CD4-positive, alpha-beta T cell (primary cell): ENCODE measurements around the gene ASCC3. TPM values are rescaled to one million over a fixed set of nuclear protein-coding genes. Genes with fewer than 3 reads are reported as not detected.

Experiments used
- ATAC-seq: fragments of 200-7000 bp; cut with Tn5 transposase; one replicate; pipeline ENCODE4 v1.10.0; 2022; ENCODE audit warnings: mild to moderate bottlenecking; ENCODE audit not compliant: poor library complexity
- CTCF ChIA-PET: fragments of 350-600 bp; sonication (Branson Sonifier 250); formaldehyde crosslinking; loops from one replicate; lab custom pipeline; 2021; ENCODE audit warnings: antibody characterized with exemption, inconsistent platforms; lab: Charles Lee
- POLR2A ChIA-PET: fragments of 350-600 bp; sonication (Branson Sonifier 250); formaldehyde crosslinking; loops from one replicate; lab custom pipeline; 2021; ENCODE audit warnings: antibody characterized with exemption, inconsistent platforms; lab: Charles Lee
- DNase-seq, 14 experiments: peaks; one replicate each; pipeline ENCODE4 v3.0.0-alpha.2; 2013 to 2020; ENCODE audit warnings: mixed read lengths in 2 of 14
- H3K27ac ChIP-seq, 2 donors: one replicate each; pipeline versions ENCODE4 v1.5.1 to v1.7.0; 2013; ENCODE audit warnings: low read length in 2 of 2, low read depth in 1 of 2, mild to moderate bottlenecking in 1 of 2
- H3K27me3 ChIP-seq, 2 experiments: 1 replicate in 1 of 2; 2 replicates in 1 of 2; pipeline versions ENCODE4 v1.6.1 to v1.7.0; 2013; ENCODE audit warnings: low read length in 2 of 2, control low read depth in 1 of 2, mild to moderate bottlenecking in 1 of 2, moderate library complexity in 1 of 2; ENCODE audit not compliant: insufficient read depth in 2 of 2, control insufficient read depth in 1 of 2
- H3K36me3 ChIP-seq: one replicate; pipeline ENCODE4 v1.6.1; 2013; ENCODE audit warnings: low read length, control low read depth; ENCODE audit not compliant: insufficient read depth
- H3K4me1 ChIP-seq: one replicate; pipeline ENCODE4 v1.6.1; 2013; ENCODE audit warnings: low read length, control low read depth; ENCODE audit not compliant: insufficient read depth
- H3K4me3 ChIP-seq: one replicate; pipeline ENCODE4 v1.5.1; 2013; ENCODE audit warnings: mild to moderate bottlenecking, low read length, moderate library complexity
- H3K9me3 ChIP-seq, 2 experiments: 1 replicate in 1 of 2; 2 replicates in 1 of 2; pipeline versions ENCODE4 v1.6.1 to v1.7.0; 2013; ENCODE audit warnings: low read length in 2 of 2, mild to moderate bottlenecking in 2 of 2, control low read depth in 1 of 2, moderate library complexity in 1 of 2; ENCODE audit not compliant: control insufficient read depth in 1 of 2, insufficient read depth in 1 of 2
- H3K27ac Mint-ChIP-seq: one replicate; pipeline ENCODE4 v1.8.0; 2020; ENCODE audit warnings: mixed read lengths
- H3K27me3 Mint-ChIP-seq: one replicate; pipeline ENCODE4 v1.8.0; 2021; ENCODE audit warnings: mixed read lengths
- H3K36me3 Mint-ChIP-seq: one replicate; pipeline ENCODE4 v1.8.0; 2021; ENCODE audit warnings: low read depth, mixed read lengths
- H3K4me1 Mint-ChIP-seq: one replicate; pipeline ENCODE4 v1.8.0; 2021; ENCODE audit warnings: low read depth, mixed read lengths
- H3K4me3 Mint-ChIP-seq: one replicate; pipeline ENCODE4 v1.8.0; 2020; ENCODE audit warnings: mild to moderate bottlenecking, mixed read lengths
- H3K9me3 Mint-ChIP-seq: one replicate; pipeline ENCODE4 v1.8.0; 2020; ENCODE audit warnings: mixed read lengths
- CTCF ChIP-seq: fragments of 200-600 bp; IDR thresholded peaks from one replicate; pipeline ENCODE4 v1.8.0; 2022; ENCODE audit warnings: antibody characterized with exemption, mild to moderate bottlenecking
- intact Hi-C, 2 experiments: fragments of 100-400 bp; cut with DNase I in 1 of 2; cut with micrococcal nuclease in 1 of 2; formaldehyde crosslinking; loops; one replicate each; pipeline versions ENCODE4 v1.15.1 to v1.9.0; 2023 to 2025; cut with DNase I, micrococcal nuclease
- total RNA-seq, 174 experiments: library from RNA in 2 of 174; stranded (reverse) in 2 of 174; gene quantifications; one replicate each; pipeline ENCODE4 v1.2.3 and lab custom pipeline; 2021 to 2026

ASCC3 gene
- total RNA-seq, 2 experiments from 2014 or later: 28.9 to 30.4 TPM

GRCh38 chr6:100906325-100906724 lies 25.2 kb upstream of the ASCC3 start:
- Histone ChIP-seq H3K9me3 (no peaks in the 10 kb centered on the region), H3K27ac (no peak overlapping the region), H3K27me3 (no peaks in the 10 kb centered on the region), H3K36me3 (no peaks in the 10 kb centered on the region), H3K4me1 (no peaks in the 10 kb centered on the region), H3K4me3 (no peak overlapping the region)
- Mint-ChIP-seq H3K4me3 (no peak overlapping the region), H3K27ac (no peak overlapping the region), H3K4me1 (no peaks in the 10 kb centered on the region), H3K27me3 (peaks cover 3% of the 10 kb centered on the region), H3K9me3 (no peaks in the 10 kb centered on the region), H3K36me3 (no peaks in the 10 kb centered on the region)
- no peak for TF ChIP-seq CTCF
- ChIA-PET CTCF (no interaction called here), POLR2A (no interaction called here)
- no peak for ATAC-seq
- intact Hi-C loops: no loop called here
- no peak for DNase-seq

GRCh38 chr6:100905067-100905466 lies 23.9 kb upstream of the ASCC3 start:
- Mint-ChIP-seq H3K4me1 (no peaks in the 10 kb centered on the region), H3K27me3 (no peaks in the 10 kb centered on the region), H3K9me3 (no peaks in the 10 kb centered on the region), H3K36me3 (no peaks in the 10 kb centered on the region), H3K4me3 (no peak overlapping the region), H3K27ac (no peak overlapping the region)
- Histone ChIP-seq H3K4me1 (no peaks in the 10 kb centered on the region), H3K4me3 (no peak overlapping the region), H3K27me3 (no peaks in the 10 kb centered on the region), H3K9me3 (no peaks in the 10 kb centered on the region), H3K36me3 (no peaks in the 10 kb centered on the region), H3K27ac (no peak overlapping the region)
- ChIA-PET POLR2A (no interaction called here), CTCF (interaction anchor here (0.6 kb wide), 1 partner anchor 303 kb away, joined by 3 read pairs; no protein-coding TSS in a partner anchor)
- ATAC-seq (no peak), DNase-seq (no peak)
- no peak for TF ChIP-seq CTCF
- intact Hi-C loops: no loop called here

- ChIA-PET POLR2A (no interaction called here), CTCF (interaction anchor here (0.6 kb wide), 1 partner anchor 302 kb away, joined by 3 read pairs; no protein-coding TSS in a partner anchor)
- Mint-ChIP-seq H3K36me3 (no peaks in the 10 kb centered on the region), H3K27me3 (no peaks in the 10 kb centered on the region), H3K9me3 (no peaks in the 10 kb centered on the region), H3K4me3 (no peak overlapping the region), H3K27ac (no peak overlapping the region), H3K4me1 (no peaks in the 10 kb centered on the region)
- ATAC-seq (no peak), DNase-seq (no peak)
- Histone ChIP-seq H3K27ac (no peak overlapping the region), H3K4me1 (no peaks in the 10 kb centered on the region), H3K36me3 (no peaks in the 10 kb centered on the region), H3K4me3 (no peak overlapping the region), H3K27me3 (no peaks in the 10 kb centered on the region), H3K9me3 (no peaks in the 10 kb centered on the region)
- intact Hi-C loops: no loop called here
- TF ChIP-seq CTCF: no peak
Observed at GRCh38 chr6:100904316-100904715, 23.2 kb upstream of the ASCC3 start.
